Measurements from ENCODE around the gene STEAP1B. TPM values are rescaled to one million over a fixed set of nuclear protein-coding genes. Genes with fewer than 3 reads are reported as not detected.

Gene STEAP1B
- total RNA-seq, 1 donor from 2014 or later = 0.92 TPM

DNA sequence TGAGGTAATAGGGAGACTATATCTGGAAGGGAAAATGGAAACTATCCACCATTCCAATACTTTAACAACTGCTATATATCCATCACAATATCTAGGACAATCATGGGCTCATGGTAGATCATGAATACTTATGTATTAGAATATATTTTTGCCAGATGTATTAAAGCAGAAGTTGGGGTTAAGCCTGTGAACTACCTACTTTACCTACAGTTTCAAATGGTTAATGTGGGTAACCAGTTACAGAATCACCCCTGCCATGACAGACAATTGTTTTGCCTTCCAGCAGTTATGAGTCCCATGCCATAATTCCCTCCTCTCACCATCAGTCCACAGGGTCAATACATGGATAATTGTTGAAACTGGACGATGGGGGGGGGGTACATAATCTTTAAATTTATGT, 113.1 kb downstream of the STEAP1B start:
- no peak for DNase-seq (ENCODE audit: low spot score)
- intact Hi-C loops (cut with DNase I) = no loop called here

DNA sequence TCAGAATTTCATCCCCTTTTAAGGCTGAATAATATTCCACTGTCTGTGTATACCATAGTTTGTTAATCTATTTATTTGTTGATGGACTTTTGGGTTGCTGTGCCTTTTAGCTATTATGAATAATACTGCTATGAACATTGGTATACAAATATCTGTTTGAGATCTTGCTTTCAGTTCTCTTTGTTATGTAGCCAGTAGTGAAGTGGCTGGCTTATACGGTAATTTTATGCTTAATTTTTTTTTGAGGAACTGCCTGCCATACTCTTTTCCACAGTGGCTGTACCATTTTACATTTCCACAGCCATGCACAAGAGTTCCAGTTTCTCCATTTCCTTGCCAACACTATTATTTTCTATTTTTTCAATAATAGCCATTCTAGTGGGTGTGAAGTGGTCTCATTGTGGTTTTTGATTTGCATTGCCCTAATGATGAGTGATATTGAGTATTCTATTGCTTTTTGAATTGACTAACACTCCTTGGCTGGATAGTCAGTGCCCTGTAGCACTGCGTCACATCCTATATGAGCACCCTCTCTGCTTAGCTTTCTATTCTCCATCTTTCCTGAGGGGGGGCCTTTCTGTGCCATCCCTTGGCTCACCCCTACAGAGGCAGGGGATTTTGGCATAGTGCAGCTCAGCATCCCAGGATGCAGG, 113.7 kb downstream of the STEAP1B start:
- intact Hi-C loops (cut with DNase I) = no loop called here
- DNase-seq (ENCODE audit: low spot score) = no peak

DNA sequence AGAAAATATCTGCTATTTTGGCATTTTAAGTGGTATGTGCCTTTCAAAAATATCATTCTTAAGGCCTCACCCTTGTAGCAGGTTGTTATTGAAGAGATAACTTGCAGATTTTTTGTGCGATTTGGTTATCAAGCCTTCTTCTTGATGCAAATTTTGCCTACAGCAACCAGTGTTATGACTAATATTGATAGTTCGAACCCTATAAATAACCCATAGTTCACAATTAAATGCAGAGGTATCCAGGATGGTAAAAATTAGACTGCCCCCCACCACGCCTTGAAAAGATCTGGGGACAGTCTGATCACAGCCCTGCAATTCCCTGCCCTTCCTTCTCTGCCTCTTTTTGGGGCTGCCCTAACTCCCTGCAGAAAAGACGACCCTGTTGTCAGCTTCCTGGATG, 114.7 kb downstream of the STEAP1B start:
- intact Hi-C loops (cut with DNase I) = no loop called here
- no peak for DNase-seq (ENCODE audit: low spot score)

DNA sequence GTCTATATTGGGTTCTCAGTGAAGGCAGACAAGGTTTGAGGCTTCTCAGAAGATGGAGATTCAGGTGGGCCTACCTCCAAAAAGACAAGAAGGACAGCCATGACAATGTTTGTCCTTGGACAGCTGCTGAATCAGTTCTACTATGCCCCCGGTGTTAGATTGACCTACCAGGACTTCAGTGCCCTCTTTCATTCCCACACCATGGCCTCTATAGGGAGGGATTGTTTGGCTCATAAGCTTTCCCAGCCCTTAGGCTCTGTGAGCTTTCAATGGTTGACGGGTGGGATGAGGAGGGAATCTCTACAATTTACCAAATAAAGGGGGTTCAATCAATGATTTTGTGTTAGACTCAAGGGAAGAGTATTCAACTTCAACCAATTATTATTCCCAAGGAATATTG, 119.7 kb downstream of the STEAP1B start:
- intact Hi-C loops (cut with DNase I) = no loop called here

DNA sequence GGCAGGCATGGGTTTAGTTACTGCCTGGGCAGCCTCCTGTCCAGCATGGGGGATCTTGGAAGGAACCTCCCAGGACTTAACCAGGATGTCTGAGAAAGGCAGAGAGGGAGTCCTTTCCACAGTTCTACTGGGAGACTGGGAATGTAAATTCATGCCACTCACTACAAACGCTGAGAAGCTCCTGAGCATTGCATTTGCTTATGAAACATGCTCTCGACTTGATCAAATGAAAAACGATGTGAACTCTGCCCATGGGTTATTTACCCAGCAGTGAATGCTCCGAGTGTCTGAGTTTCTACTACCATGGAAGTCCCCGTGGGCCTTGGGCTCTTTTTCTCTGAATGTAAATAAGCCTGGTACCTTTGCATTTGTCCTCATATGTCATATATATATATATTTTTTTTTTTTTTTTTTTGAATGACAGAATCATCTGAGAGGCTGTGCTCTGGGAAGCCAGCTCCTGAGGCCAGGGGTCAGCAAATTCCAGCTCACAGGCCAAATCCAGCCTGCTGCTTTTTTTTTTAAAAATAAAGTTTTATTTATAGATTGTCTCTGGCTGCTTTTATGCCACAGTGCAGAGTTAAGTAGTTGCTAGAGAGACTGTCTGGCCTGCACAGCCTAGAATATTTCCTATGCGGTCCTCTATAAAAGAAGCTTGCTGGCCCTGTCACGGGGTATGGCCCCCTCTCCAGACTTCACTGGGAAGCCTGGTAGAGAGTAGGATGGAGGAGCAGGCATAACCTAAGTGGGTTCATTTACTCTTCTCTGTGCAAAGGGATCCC, 121.6 kb downstream of the STEAP1B start:
- intact Hi-C loops (cut with DNase I) = no loop called here
- DNase-seq (ENCODE audit: low spot score) = no peak

More for the DNA sequence above, 119.7 kb downstream of the STEAP1B start:
- no peak for DNase-seq (ENCODE audit: low spot score)

DNA sequence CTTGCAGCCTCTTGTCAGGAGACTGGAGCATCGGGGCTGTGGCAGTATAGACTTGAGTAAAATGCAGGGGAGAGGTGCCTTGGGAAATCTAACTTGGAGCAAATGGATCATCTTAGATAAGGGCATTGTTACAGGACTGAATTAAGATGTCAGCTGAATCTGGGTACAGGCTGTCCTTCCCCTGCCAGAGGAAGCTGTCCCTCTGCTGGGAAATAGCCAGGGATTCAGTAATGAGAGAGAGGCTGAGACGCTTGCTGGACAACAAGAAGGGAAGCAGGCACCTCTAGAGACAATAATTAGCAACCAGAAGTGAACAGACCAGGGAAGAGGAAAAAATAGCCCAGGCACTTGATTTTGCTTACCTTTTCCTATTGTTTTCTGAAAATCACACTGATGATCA, 122.3 kb downstream of the STEAP1B start:
- intact Hi-C loops (cut with DNase I) = no loop called here
- no peak for DNase-seq (ENCODE audit: low spot score)

DNA sequence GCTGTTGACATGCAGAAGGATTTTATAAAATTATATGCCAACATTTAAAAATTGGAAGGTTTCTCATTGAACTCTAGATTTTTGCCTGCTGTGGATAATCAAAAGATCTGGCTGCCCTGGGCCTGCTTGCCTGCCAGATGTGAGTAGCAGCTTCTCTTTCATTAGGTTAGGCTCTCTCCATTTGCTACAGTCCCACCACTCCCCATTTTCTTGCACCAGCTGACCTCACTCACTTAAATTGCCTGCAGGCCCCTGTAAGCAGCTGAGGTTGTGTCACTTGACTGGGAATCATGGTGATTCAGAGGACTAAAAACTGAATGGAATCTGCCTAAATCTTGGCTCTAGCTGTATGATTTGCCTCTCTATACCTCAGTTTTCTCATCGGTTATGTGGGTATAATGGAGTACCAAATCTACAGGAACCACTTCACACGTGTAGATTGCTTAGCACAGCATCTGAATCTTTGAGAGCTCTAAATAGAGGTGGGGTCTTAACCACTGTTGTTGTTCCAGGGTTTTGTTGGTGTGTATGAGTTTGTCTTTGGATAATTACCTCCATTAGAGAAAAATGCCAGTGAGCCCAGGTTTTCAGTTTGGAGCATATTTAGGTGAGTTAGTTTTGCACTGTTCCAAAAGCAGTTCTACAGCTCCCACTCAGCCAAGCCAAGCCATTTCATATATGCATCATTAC, 124.5 kb downstream of the STEAP1B start:
- intact Hi-C loops (cut with DNase I) = no loop called here
- DNase-seq (ENCODE audit: low spot score) = no peak

DNA sequence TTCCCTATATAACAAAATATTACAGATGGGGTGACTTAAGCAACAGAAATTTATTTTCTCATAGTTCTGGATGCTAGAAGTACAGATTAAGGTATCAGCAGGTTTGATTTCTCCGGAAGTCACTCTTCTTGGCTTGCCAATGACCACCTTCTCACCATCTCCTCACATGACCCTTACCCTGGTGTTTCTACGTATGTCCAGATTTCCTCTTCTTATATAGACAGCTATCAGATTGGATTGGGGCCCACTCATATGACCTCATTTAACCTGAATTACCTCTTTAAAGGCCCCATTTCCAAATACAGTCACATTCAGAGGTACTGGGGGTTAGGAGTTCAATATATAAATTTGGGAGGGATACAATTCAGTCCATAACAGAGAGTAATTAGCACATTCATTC, 126.1 kb downstream of the STEAP1B start:
- intact Hi-C loops (cut with DNase I) = no loop called here
- DNase-seq (ENCODE audit: low spot score) = no peak

DNA sequence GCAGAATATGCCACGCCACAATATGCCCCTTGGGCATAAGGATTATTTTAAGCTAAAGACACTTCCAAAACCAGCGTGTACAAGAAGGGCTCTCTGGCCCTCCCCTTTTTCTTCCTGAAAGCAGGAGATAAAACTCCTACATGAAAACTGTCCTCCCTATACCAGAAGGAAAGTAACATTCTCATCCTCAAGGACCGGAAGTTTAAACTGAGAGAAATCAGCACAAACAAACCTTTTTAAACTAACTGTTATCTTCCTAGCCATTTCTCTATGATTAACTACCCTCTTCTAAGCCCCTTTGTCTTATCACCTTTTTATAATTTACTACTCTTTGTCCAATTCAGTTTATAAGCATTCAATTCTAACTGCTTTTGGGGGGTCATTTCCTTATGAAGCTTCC, 126.6 kb downstream of the STEAP1B start:
- DNase-seq (ENCODE audit: low spot score) = no peak
- intact Hi-C loops (cut with DNase I) = no loop called here

DNA sequence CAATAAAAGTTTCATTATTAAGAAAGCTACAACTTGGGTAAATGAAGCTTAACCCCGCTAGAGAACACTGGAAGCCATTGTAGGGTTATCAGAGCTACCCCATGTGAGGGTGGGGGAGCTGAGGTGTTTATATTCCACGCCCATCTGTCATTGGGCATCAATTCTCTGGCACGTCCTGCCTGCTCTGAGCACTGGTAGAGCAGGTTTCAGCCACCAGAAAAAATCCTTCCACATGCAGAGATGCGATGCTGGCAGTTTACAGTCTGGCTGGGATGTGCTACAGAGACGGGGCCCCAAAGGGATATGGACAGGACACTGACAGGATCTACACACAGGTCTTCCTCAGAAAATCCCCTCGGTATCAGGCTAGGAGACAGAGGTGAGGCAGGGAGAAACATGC, 127.1 kb downstream of the STEAP1B start:
- intact Hi-C loops (cut with DNase I) = no loop called here

DNA sequence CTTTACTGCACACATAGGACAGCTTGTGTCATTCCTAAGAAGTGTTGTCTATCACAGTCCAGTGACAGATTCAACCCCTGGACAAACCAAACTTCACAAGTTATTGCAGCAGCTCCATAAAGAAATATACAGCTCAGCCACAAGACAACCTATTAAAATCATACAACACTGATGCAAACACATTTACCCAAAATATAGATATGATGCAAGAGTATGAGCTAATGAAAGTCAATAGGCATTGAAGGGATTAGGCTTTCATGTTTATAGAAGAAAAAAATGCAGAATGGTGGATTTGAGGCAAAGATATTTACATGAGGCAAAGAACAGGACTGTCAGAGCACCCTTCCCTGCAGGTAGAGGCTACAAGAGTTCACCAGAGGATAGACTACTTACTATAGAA, 128.1 kb downstream of the STEAP1B start:
- intact Hi-C loops (cut with DNase I) = no loop called here
- DNase-seq (ENCODE audit: low spot score) = no peak

More for the DNA sequence above, 127.1 kb downstream of the STEAP1B start:
- DNase-seq (ENCODE audit: low spot score) = no peak

Other genes with a start within 250 kb of the STEAP1B start
- gene RAPGEF5, start 143.0 kb downstream of the STEAP1B start, total RNA-seq = 22.4 TPM
- 5.8 TPM for gene IL6, start 227.0 kb upstream of the STEAP1B start, total RNA-seq